Activated T-cell treated with anti-CD3 and anti-CD28 coated beads, Interleukin-2, amount 50 U/mL, for 1 hour (primary cell): Measurements from ENCODE around the gene SCO2.
"Not testable (repeated sequence)": the region's sequence is repeated elsewhere in the genome, so short reads cannot be mapped to it uniquely, and the experiment has no call there.

Experiments
- DNase-seq: peaks from one replicate; pipeline ENCODE4 v3.0.0-alpha.2; 2020

SCO2 gene

GRCh38 chr22:50548921-50549790 lies 23.8 kb upstream of the SCO2 start:
- DNase-seq, result no peak

GRCh38 chr22:50548040-50548920 lies 22.9 kb upstream of the SCO2 start:
- DNase-seq, result peak; percentile 66

GRCh38 chr22:50547263-50547985 lies 22.0 kb upstream of the SCO2 start:
- DNase-seq, result no peak

GRCh38 chr22:50546326-50547262 lies 21.2 kb upstream of the SCO2 start:
- no peak for DNase-seq

GRCh38 chr22:50545522-50546325 lies 20.3 kb upstream of the SCO2 start, which contains the start of gene KLHDC7B:
KLHDC7B (plus strand) TSS chr22:50545899; CDS start chr22:50546244, 345 bp downstream.
- no peak for DNase-seq

- no peak for DNase-seq
Observed at GRCh38 chr22:50544746-50545253, 19.4 kb upstream of the SCO2 start.

- DNase-seq, result peak; percentile 84
Observed at GRCh38 chr22:50544078-50544745, 18.8 kb upstream of the SCO2 start.

- DNase-seq, result no peak
Observed at GRCh38 chr22:50542416-50542927, 17.1 kb upstream of the SCO2 start.

- DNase-seq, result not testable (repeated sequence)
Observed at GRCh38 chr22:50541667-50542026, 16.2 kb upstream of the SCO2 start.

GRCh38 chr22:50540381-50540780 lies 15.0 kb upstream of the SCO2 start:
- DNase-seq, result no peak

GRCh38 chr22:50537765-50538164 lies 12.4 kb upstream of the SCO2 start:
- no peak for DNase-seq

GRCh38 chr22:50536226-50536625 lies 10.8 kb upstream of the SCO2 start:
- no peak for DNase-seq

- DNase-seq, result no peak
Observed at GRCh38 chr22:50535113-50535512, 9.7 kb upstream of the SCO2 start.

- DNase-seq, result not testable (repeated sequence)
Observed at GRCh38 chr22:50533856-50534711, 8.7 kb upstream of the SCO2 start.

GRCh38 chr22:50532824-50533796 lies 7.7 kb upstream of the SCO2 start:
- no peak for DNase-seq

GRCh38 chr22:50531962-50532674 lies 6.7 kb upstream of the SCO2 start:
- no peak for DNase-seq

- DNase-seq, result peak; percentile 64
Observed at GRCh38 chr22:50531546-50531961, 6.2 kb upstream of the SCO2 start.
